ENCODE results near the gene SCYL1.
"Not testable (repeated sequence)": the region's sequence is repeated elsewhere in the genome, so short reads cannot be mapped to it uniquely, and the experiment has no call there.

- TF ChIP-seq, protein P1, sequence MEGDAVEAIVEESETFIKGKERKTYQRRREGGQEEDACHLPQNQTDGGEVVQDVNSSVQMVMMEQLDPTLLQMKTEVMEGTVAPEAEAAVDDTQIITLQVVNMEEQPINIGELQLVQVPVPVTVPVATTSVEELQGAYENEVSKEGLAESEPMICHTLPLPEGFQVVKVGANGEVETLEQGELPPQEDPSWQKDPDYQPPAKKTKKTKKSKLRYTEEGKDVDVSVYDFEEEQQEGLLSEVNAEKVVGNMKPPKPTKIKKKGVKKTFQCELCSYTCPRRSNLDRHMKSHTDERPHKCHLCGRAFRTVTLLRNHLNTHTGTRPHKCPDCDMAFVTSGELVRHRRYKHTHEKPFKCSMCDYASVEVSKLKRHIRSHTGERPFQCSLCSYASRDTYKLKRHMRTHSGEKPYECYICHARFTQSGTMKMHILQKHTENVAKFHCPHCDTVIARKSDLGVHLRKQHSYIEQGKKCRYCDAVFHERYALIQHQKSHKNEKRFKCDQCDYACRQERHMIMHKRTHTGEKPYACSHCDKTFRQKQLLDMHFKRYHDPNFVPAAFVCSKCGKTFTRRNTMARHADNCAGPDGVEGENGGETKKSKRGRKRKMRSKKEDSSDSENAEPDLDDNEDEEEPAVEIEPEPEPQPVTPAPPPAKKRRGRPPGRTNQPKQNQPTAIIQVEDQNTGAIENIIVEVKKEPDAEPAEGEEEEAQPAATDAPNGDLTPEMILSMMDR (IDR thresholded peaks at IDR 0.05) = not testable (repeated sequence)
- TF ChIP-seq POLR2A (IDR thresholded peaks at IDR 0.05) = not testable (repeated sequence)
These were observed 2.9 kb upstream of the SCYL1 start for GRCh38 chr11:65521777-65522521.

Data from body of pancreas (tissue), 4 donors.